Type B pancreatic cell (in vitro differentiated cells): Measurements from ENCODE around the gene TRIO. TPM values are rescaled to one million over a fixed set of nuclear protein-coding genes. Genes with fewer than 3 reads are reported as not detected.

Experiments
- DNase-seq: peaks from one replicate; pipeline ENCODE4 v3.0.0; 2021; ENCODE audit warnings: mixed read lengths; ENCODE audit not compliant: unreplicated experiment; ENCODE audit errors: extremely low spot score
- H3K27ac Mint-ChIP-seq: 2 replicates; pipeline ENCODE4 v1.8.0; 2021; ENCODE audit warnings: mild to moderate bottlenecking, mixed read lengths
- H3K27me3 Mint-ChIP-seq: 2 replicates; pipeline ENCODE4 v1.8.0; 2021; ENCODE audit warnings: mixed read lengths
- H3K36me3 Mint-ChIP-seq: 2 replicates; pipeline ENCODE4 v1.8.0; 2021; ENCODE audit warnings: mixed read lengths
- H3K4me1 Mint-ChIP-seq: one replicate; pipeline ENCODE4 v1.8.0; 2021; ENCODE audit warnings: mixed read lengths; ENCODE audit not compliant: unreplicated experiment
- H3K4me3 Mint-ChIP-seq: 2 replicates; pipeline ENCODE4 v1.8.0; 2021; ENCODE audit warnings: mild to moderate bottlenecking, mixed read lengths
- H3K9me3 Mint-ChIP-seq: 2 replicates; pipeline ENCODE4 v1.8.0; 2021; ENCODE audit warnings: mixed read lengths
- total RNA-seq: library from RNA; stranded (reverse); gene quantifications from 2 replicates; pipeline ENCODE4 v1.2.1, GENCODE V29; 2021; ENCODE audit warnings: low replicate concordance
- TF ChIP-seq, protein P1 (sequence below): fragments of 200-600 bp; sonication (generic); conservative IDR thresholded peaks from 2 replicates; pipeline ENCODE4 v1.5.0; 2021; ENCODE audit warnings: antibody characterized with exemption, mild to moderate bottlenecking

TRIO gene
- total RNA-seq, 1 donor from 2014 or later = 145 TPM

DNA sequence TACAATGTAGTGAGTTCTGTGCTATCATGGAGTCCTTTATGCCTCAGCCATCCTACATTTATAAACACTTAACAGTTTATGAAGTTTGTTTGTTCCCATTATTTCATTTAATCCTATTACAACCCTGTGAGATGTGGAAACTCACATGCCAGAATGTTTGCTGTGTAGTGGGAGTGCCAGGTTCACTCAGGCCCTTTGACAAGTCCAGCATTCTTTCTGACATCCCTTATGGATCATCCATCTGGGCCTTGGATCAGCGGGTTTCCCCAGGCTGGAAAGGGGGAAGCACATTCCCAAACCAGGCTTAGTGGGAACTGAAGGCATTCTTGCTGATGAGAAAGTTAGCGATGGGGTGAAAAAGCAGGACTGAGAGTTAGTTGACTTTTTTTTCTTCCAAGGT lies 310.3 kb downstream of the TRIO start:
- no peak for DNase-seq
- H3K9me3 Mint-ChIP-seq = no peaks in the 10 kb centered on the region
- peaks cover 59% of the 10 kb centered on the region for H3K4me1 Mint-ChIP-seq
- TF ChIP-seq, protein P1, sequence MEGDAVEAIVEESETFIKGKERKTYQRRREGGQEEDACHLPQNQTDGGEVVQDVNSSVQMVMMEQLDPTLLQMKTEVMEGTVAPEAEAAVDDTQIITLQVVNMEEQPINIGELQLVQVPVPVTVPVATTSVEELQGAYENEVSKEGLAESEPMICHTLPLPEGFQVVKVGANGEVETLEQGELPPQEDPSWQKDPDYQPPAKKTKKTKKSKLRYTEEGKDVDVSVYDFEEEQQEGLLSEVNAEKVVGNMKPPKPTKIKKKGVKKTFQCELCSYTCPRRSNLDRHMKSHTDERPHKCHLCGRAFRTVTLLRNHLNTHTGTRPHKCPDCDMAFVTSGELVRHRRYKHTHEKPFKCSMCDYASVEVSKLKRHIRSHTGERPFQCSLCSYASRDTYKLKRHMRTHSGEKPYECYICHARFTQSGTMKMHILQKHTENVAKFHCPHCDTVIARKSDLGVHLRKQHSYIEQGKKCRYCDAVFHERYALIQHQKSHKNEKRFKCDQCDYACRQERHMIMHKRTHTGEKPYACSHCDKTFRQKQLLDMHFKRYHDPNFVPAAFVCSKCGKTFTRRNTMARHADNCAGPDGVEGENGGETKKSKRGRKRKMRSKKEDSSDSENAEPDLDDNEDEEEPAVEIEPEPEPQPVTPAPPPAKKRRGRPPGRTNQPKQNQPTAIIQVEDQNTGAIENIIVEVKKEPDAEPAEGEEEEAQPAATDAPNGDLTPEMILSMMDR = no peak
- peaks cover 23% of the 10 kb centered on the region for H3K36me3 Mint-ChIP-seq
- no peak overlapping the region for H3K27ac Mint-ChIP-seq
- H3K27me3 Mint-ChIP-seq = no peaks in the 10 kb centered on the region
- no peak overlapping the region for H3K4me3 Mint-ChIP-seq

DNA sequence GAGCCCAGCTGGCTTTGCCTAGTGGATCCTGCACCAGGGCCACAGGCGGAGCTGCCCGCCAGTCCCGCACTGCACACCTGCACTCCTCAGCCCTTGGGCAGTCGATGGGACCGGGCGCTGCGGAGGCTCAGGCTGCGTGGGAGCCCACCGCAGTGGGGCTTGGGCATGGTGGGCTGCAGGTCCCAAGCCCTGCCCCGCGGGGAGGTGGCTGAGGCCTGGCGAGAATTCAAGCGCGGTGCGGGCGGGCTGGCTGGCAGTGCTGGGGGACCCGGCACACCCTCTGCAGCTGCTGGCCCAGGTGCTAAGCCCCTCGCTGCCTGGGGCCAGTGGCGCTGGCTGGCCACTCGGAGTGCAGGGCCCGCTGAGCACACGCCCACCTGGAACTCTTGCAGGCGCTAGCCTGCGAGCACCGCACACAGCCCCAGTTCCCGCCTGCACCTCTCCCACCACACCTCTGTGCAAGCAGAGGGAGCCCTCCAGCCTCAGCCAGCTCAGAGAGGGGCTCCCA lies 312.7 kb downstream of the TRIO start:
- no peaks in the 10 kb centered on the region for H3K9me3 Mint-ChIP-seq
- H3K27me3 Mint-ChIP-seq = no peaks in the 10 kb centered on the region
- no peak overlapping the region for H3K4me3 Mint-ChIP-seq
- H3K4me1 Mint-ChIP-seq = peaks cover 39% of the 10 kb centered on the region
- H3K27ac Mint-ChIP-seq = no peak overlapping the region
- no peak for DNase-seq
- H3K36me3 Mint-ChIP-seq = peaks cover 23% of the 10 kb centered on the region
- TF ChIP-seq, protein P1 = no peak

DNA sequence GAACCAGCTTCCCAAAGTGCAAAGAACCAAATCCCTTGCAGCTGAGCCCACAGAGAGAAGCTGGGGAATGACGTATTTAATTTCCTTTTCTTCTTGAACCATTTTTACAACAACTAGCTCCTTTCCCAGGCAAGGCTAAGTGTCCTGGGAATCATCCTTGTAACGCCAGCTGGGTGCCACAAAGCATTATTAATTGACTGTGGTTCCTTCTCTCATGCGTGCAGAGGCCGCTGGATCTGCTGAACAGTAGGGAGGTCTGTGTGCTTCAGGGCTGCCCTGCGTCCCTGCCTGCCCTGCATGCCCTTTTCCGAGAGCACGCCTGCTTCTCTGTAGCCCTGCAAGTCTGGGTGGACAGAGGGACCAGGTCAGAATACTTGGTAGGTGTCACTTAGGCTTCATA lies 314.3 kb downstream of the TRIO start:
- peak overlapping the region; percentile 37 for H3K4me3 Mint-ChIP-seq
- no peak for DNase-seq
- TF ChIP-seq, protein P1 = no peak
- H3K9me3 Mint-ChIP-seq = no peaks in the 10 kb centered on the region
- H3K36me3 Mint-ChIP-seq = peaks cover 28% of the 10 kb centered on the region
- peaks cover 27% of the 10 kb centered on the region for H3K4me1 Mint-ChIP-seq
- peak overlapping the region; percentile 40 for H3K27ac Mint-ChIP-seq
- H3K27me3 Mint-ChIP-seq = no peaks in the 10 kb centered on the region

DNA sequence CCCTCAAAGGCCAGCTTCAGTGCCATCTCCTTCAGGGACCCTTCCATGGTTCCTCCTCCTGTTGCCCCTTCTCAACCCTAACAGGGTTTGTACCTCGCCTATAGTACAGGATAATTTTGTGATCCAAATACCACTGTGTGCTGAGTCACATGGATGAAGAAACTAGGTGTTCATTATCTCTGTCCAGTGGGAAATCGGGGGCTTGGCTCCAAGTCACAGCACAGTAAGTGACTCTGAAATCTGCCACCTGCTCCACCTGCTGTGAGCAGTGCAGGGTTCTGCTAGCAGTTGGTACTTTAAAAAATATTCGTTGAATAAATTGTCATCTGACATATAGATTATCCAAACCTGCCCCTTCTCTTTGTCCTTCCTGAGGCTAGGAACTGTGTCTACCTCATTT lies 315.3 kb downstream of the TRIO start:
- TF ChIP-seq, protein P1 = no peak
- H3K36me3 Mint-ChIP-seq = peaks cover 35% of the 10 kb centered on the region
- H3K27ac Mint-ChIP-seq = no peak overlapping the region
- peaks cover 29% of the 10 kb centered on the region for H3K4me1 Mint-ChIP-seq
- no peak for DNase-seq
- H3K4me3 Mint-ChIP-seq = no peak overlapping the region
- no peaks in the 10 kb centered on the region for H3K9me3 Mint-ChIP-seq
- H3K27me3 Mint-ChIP-seq = no peaks in the 10 kb centered on the region

DNA sequence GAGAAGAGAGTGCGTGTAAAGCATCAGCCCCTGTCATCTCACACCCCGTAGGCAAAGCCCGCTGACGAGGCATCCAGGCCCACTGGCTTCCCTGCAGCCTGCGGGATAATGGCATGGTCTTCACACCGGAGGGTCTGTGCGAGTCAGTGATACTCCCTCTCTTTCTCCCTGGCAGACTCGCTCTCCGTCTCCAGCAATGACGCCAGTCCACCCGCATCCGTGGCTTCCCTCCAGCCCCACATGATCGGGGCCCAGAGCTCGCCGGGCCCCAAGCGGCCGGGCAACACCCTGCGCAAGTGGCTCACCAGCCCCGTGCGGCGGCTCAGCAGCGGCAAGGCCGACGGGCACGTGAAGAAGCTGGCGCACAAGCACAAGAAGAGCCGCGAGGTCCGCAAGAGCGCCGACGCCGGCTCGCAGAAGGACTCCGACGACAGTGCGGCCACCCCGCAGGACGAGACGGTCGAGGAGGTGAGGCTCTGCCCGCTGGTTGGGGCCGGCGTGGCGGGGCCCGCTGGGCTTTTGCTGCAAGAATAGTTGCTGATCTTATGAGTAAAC lies 317.8 kb downstream of the TRIO start:
- no peaks in the 10 kb centered on the region for H3K27me3 Mint-ChIP-seq
- DNase-seq = no peak
- H3K9me3 Mint-ChIP-seq = no peaks in the 10 kb centered on the region
- no peak overlapping the region for H3K4me3 Mint-ChIP-seq
- peaks cover 40% of the 10 kb centered on the region for H3K4me1 Mint-ChIP-seq
- TF ChIP-seq, protein P1 = no peak
- H3K36me3 Mint-ChIP-seq = peaks cover 28% of the 10 kb centered on the region
- no peak overlapping the region for H3K27ac Mint-ChIP-seq

DNA sequence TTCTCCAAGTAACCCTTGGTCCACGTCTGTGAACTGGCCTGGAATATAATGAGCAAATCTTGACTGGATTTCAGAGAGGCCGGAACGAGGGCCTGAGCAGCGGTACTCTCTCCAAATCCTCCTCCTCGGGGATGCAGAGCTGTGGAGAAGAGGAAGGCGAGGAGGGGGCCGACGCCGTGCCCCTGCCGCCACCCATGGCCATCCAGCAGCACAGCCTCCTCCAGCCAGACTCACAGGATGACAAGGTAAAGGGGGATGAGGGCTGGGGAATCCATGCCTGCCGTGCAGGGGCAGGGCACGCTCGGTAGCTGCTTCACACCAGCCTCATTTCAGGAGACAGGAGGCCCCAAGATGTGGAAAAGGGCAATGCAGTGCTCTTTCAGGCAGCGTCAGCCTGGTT lies 319.5 kb downstream of the TRIO start:
- H3K27ac Mint-ChIP-seq = no peak overlapping the region

More for the DNA sequence above, 319.5 kb downstream of the TRIO start:
- Mint-ChIP-seq H3K36me3 (peaks cover 29% of the 10 kb centered on the region), H3K27me3 (no peaks in the 10 kb centered on the region), H3K9me3 (no peaks in the 10 kb centered on the region), H3K4me1 (peaks cover 29% of the 10 kb centered on the region), H3K4me3 (no peak overlapping the region)
- DNase-seq = no peak
- TF ChIP-seq, protein P1 = no peak
